ENCODE data around the gene PLXNC1.

Gene PLXNC1

DNA sequence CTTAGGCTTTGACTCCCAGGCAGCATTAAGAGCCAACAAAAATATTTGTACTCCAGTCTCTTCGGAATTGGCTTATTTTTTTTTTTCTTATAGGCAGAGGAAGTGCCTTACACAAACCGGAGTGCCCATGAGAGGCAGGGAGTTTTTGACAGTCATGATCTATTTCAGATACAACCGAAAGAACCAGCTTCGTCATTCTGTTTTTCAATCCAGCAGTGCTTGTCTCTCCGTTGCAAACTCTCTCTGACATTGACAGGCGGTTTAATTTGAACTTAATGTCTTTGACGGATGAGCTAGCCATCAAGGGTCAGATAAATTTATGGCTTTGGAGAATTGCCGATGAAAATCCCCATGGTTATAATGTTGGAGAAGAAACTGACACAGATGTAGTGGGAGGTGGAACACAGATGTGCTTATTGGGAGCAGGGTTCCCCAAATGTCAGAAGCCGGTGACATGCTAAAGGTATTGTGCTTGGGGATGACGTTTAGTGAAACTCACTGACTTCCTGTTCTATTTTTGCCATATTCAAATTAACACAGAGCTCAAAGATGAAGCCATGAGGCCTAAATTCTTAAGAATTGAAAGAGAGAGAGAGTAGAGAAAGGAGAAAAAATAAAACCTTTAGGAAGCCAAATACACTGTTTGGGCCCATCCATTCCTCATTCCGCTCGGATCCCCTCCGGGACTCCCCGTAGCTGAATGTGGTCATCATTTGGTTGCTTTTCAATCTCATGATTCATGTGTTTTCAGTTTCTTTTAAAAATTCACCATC lies 59.7 kb downstream of the PLXNC1 start:
- no peak for DNase-seq

GRCh38 chr12:94208622-94208966 lies 60.2 kb downstream of the PLXNC1 start:
- DNase-seq = no peak

DNA sequence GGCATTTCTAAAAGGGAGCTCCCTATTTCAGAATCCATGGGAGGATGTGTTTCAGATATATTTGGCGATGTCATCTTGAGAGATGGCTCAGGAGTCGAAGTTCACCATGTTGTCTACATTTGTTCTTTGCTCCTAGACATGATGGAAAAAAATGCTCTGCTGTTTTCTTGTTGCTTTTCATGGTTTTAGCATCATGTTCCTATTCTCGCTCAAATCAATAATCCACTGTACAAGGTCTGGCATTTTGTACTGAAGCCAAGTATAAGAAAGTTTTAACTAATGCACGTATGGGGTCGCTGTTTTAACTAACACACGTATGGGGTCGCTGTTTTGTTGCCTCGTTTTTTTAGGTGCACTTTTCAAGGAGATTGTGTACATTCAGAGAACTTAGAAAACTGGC lies 60.9 kb downstream of the PLXNC1 start:
- DNase-seq = no peak

DNA sequence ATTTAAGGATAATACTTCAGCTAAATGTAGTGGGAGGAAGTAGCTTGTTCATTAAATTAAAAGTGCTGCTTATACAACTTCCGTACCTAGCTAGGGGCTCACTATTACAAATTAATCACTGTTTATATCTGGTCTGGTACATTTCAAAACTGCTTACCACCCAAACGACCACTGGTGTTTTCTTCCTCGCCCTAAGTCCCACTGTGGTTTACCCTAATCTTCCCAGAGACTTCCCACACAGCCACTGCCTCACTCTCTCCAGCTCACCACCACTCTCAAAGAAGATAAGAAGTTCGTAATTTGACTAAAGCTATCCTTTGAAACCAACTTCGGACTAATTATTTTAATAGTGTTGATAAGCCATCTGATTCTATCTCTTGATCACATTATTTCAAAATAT lies 62.6 kb downstream of the PLXNC1 start:
- DNase-seq = no peak

DNA sequence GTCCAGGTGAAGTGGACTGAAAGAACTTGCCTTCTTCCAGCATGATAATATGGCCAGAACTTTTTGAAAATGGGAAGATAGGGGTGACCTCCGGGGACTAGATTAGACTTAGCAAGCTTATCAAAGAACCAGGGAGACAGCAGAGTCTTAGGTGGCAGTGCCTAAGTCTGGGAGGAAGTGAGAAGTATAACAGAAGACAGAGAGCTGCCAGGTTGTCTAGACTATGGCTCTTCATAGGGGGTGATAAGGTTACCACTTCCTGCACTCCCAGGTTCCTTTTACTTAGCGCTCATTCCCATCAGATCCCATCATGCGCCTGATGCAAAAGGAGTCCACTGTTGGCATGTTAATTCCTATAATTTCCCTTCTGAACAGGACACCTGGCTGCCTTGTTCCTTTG lies 69.9 kb downstream of the PLXNC1 start:
- DNase-seq = no peak

- no peak for DNase-seq
Observed at GRCh38 chr12:94219622-94220302, 71.4 kb downstream of the PLXNC1 start.

DNA sequence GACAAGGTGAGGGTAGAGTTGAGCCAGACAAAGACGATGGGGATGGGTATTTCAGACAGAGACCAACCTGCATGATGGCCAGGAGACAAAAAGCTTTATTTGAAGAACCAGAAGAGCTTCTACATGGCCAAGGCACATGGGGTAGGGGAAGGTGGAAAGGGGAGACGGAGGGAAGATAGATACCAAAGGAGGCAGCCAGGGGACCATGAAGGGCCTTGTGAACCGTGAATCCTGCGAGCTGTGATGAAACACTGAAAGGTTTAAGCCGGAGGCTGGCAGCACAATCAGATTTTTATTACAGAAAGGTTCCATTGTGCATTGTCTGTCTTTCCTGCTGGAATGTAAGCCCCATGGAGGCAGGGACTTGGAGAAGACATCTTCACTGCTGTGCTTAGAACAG lies 72.4 kb downstream of the PLXNC1 start:
- no peak for DNase-seq

GRCh38 chr12:94222351-94223084 lies 74.1 kb downstream of the PLXNC1 start:
- no peak for DNase-seq

DNA sequence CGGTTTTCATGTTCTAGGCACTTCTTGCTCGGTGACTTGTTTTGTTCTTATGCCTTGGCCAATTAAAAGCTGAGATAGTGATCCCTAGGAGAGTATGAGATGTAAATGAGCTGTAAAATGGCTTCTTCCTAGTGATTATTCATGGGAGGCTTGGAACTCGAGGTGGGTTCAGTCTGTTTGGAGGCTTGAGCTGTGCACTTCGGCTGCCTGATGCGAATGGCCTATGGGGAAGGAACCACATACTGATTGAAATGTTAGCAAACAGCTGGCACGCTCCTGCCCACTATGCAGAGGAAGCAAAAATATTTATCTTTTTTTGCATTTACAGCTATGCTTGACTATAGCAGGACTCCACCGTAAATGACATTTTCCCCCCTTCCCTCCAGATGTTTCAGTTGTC lies 75.5 kb downstream of the PLXNC1 start:
- no peak for DNase-seq

DNA sequence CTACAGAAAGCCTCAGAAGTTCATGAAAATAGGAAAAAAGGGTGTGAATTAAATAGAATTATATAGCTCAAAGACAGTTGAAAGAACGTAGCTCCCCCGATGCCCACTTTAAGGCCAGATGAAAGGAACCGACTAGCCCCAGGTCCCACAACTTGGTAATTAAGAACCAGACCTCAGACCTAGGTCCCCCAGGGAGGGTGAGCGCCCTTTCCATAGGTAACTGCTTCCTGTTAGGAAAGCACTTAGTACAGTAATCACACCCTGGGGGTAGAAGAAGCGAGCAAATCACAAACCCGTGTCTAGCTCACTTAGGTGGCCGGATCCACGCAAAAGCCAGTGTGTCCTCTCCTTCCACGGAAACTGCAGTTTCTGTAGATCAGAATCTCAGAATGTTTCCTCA lies 77.1 kb downstream of the PLXNC1 start:
- no peak for DNase-seq

- DNase-seq = no peak
Observed at GRCh38 chr12:94225947-94226630, 77.7 kb downstream of the PLXNC1 start.

DNA sequence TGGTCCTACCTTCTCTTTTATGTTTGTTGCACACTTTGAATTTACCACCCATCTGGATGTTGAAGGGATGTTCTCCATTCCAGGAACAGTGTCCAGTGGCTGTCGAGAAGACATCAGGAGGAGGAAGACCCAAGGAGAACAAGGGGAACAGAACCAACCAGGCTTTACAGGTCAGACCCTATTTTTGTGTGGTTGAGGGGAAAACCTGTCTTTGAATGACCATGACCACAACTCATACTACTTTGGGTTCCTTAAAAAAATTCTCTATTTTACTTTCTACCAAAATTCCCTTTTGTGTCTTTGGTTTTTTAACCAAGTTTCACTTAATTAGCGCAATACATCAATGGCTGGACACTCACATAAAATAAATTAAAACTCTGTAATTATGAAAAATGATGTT lies 78.7 kb downstream of the PLXNC1 start:
- DNase-seq = no peak

- DNase-seq = no peak
Observed at GRCh38 chr12:94228488-94228907, 80.1 kb downstream of the PLXNC1 start.

- no peak for DNase-seq
Observed at GRCh38 chr12:94229902-94230301, 81.5 kb downstream of the PLXNC1 start.

DNA sequence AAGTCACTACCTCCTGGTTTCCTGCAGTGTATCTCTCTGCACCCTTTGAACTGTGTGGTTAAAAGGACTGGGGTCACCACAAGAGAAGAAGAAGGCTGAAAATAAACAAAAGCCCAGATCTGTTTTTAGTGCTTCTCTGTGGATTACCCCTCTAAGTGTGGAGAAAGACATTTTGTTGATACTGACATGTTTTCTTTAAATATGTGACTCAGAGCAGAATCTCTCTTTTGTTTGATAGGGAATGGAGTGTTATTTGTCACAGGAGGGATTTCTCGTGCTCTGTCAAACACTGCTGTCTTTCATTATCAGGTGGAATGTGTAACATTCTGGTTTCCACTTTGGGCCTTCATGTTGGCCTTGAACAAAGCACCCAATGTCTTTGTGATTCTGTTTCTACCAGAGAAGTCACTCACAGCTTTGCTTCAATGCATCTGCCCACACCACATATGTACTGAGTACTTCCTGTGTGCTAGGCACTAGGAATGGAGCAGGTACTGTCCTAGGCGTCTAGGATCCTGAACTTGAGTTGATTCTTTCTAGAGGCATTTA lies 82.1 kb downstream of the PLXNC1 start:
- no peak for DNase-seq

GRCh38 chr12:94231709-94232108 lies 83.3 kb downstream of the PLXNC1 start:
- no peak for DNase-seq

GRCh38 chr12:94235848-94236247 lies 87.5 kb downstream of the PLXNC1 start:
- peak; percentile 13 for DNase-seq

DNA sequence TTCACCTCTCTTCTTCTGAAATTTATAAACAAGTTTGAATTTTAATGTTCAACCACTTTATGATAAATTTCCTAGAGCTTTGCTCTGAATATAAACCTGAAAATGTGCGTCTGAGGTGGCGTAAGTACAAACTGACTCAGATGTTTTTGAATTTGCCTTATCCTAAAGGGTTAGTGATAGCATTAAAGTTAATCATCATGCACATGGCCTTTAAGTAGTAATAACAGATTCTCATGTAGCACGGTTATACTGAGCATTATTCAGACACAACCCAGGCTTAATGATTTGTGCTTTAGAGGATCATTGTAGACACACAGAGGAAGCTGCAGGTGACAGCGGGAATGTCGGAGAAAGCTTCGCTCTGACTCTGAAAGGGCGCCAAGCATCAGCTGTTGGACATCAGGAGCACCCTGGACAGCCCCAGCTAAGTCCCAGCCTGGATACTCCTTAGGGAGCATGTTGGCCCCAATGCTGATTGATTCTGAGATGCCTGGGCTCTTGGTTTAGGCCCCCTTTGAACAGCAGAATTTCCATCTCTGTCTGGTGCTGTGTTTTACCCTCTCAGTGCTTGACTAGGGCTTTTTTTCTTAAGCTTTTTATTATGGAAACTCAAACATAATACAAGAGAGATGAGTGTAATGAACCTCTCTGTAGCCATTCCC lies 91.1 kb downstream of the PLXNC1 start:
- no peak for DNase-seq

GRCh38 chr12:94240171-94240570 lies 91.8 kb downstream of the PLXNC1 start:
- no peak for DNase-seq

DNA sequence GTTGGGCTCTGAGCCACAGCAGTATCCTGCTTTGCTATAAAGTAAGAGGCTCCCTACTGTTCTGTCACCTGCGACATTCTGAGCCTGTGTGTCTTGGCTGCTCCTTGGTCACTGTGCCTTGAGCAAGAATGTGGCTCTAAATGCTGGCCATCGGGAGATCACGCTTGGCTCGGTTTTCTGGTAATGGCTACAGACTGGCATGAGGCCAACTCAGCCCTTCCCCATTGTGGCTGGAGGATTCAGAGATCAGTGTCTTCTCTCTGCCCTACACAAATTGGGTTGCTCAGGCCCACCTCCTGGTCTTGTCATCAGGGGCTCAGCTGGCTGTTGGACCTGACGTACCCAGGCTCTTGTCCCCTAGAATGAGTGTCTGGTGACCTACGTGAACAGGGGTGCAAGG lies 94.5 kb downstream of the PLXNC1 start:
- no peak for DNase-seq

DNA sequence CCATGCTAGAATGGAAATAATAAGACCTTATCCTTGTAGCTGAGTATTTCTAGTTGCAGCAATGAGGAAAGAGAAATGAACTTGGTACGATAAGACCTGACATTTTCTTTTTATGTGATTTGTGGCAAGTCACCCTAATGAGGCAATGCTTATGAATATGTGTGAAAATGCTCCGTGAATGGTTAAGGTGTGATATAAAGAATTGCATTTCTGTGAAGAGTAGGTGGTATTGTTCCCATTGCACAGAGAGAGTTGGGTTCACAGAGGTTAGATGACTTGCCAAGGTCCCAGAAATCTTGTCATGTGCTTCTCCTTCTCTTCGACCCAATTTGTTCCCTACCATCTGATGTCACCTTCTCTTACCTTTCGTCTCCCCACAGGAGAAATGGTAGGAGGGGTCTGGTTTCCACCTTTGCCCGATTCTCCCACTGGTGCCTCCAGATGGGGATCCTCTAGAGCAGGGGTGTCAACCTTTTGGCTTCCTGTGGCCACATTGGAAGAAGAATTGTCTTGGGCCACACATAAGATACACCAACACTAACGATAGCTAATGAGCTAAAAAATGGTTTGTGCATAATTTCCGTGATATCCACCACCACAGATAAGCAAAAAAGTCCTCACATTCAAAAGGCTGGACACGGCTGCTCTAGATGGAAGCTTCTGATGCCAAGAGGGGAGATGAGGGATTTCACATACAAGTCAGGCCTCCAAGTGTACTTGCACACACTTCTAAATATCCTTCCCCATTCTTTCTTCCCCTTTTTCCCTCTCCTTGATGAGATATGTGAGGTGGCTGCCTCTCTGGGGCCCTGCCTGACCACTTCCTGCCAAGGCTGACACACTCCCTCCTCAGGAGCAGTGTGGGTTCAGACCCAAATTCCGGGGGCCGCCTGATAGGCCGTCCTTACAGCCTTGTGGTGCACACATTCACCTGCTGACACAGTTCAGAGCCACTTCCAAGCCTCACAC lies 96.1 kb downstream of the PLXNC1 start:
- DNase-seq = no peak

All from NCI-H510A treated with DMSO at 0.1 percent for 48 hours (cell line).